Esophagus squamous epithelium (tissue), 4 donors: ENCODE measurements around the gene SPACA9.

Source experiments
- CTCF ChIP-seq, 6 experiments: fragments of 450-650 bp in 4 of 6; fragments of 200-600 bp in 2 of 6; sonication (generic) in 2 of 6; IDR thresholded peaks; one replicate each; pipeline ENCODE4 v1.5.1; 2016 to 2019; ENCODE audit warnings: antibody characterized with exemption in 6 of 6, mild to moderate bottlenecking in 4 of 6, moderate library complexity in 4 of 6
- POLR2A ChIP-seq, 4 donors: fragments of 450-650 bp; IDR thresholded peaks; one replicate each; pipeline ENCODE4 v1.6.1; 2017; ENCODE audit warnings: antibody characterized with exemption in 4 of 4, mild to moderate bottlenecking in 4 of 4, moderate library complexity in 3 of 4

- TF ChIP-seq CTCF (IDR thresholded peaks at IDR 0.05): no peak
- TF ChIP-seq POLR2A (IDR thresholded peaks at IDR 0.05): no peak
Observed at GRCh38 chr9:132927704-132928103, 49.0 kb downstream of the SPACA9 start.
